Measurements from ENCODE around the gene GSTM3. TPM values are rescaled to one million over a fixed set of nuclear protein-coding genes. Genes with fewer than 3 reads are reported as not detected.
A peak's percentile ranks its signal among the peaks of the same experiment; 100 is the strongest.

GSTM3 gene
- total and polyA plus RNA-seq, 2 experiments from 2014 or later = 3.1 to 4.1 TPM

GRCh38 chr1:109713636-109714035 is 27.2 kb downstream of the GSTM3 start (continued):
- no peak for TF ChIP-seq REST (IDR thresholded peaks at IDR 0.05; ENCODE audit: unreplicated experiment)
- TF ChIP-seq CREB1 (CRISPR knock-in tag; IDR thresholded peaks at IDR 0.05; ENCODE audit: low read depth) = no peak
- TF ChIP-seq STAT1 (IDR thresholded peaks at IDR 0.05; ENCODE audit: unreplicated experiment) = no peak
- TF ChIP-seq ZNF114 (CRISPR knock-in tag; IDR thresholded peaks at IDR 0.05) = no peak
- TF ChIP-seq EZH2 (IDR thresholded peaks at IDR 0.05; ENCODE audit: low read depth, unreplicated experiment) = no peak
- TF ChIP-seq ETS1 (IDR thresholded peaks at IDR 0.05) = no peak

- Mint-ChIP-seq H3K36me3 (ENCODE audit: low read depth) (peaks cover 8% of the 10 kb centered on the region; the same call in 2 of the 3 replicates), H3K4me3 (peak overlapping the region; percentile 58; the same call in 2 of the 3 replicates), H3K9me3 (peaks cover 19% of the 10 kb centered on the region), H3K27me3 (ENCODE audit: insufficient read depth, low read depth, poor library complexity) (peaks cover 8% of the 10 kb centered on the region), H3K27ac (no peak overlapping the region), H3K4me1 (no peaks in the 10 kb centered on the region)
- H3K79me2 ChIP-seq (replicated peaks; ENCODE audit: insufficient read depth) = no peaks in the 10 kb centered on the region
- peak overlapping the region; percentile 58 for H3K4me3 ChIP-seq
- DNase-seq (ENCODE audit: low spot score) (no peak), ATAC-seq (peak; percentile 46; the same call in 2 of the 3 replicates)
- peak overlapping the region; percentile 73 for H3K4me2 ChIP-seq
- H3K4me1 ChIP-seq (ENCODE audit: insufficient read depth) = no peaks in the 10 kb centered on the region
- H3F3A ChIP-seq (replicated peaks; ENCODE audit: low read depth) = no peaks in the 10 kb centered on the region
- H4K20me1 ChIP-seq (replicated peaks; ENCODE audit: insufficient read depth) = no peaks in the 10 kb centered on the region
- H3K27ac ChIP-seq (ENCODE audit: low read depth) = no peak overlapping the region
- no peaks in the 10 kb centered on the region; the same call in 1 of the 2 replicates for H3K36me3 ChIP-seq (ENCODE audit: insufficient read depth)
- H3K27me3 ChIP-seq (ENCODE audit: insufficient read depth) = no peaks in the 10 kb centered on the region
- H3K9me2 ChIP-seq (ENCODE audit: insufficient read depth) = no peaks in the 10 kb centered on the region
- peak overlapping the region; percentile 74; the same call in 1 of the 2 replicates for H2AFZ ChIP-seq
- TF ChIP-seq ZNF331 (CRISPR knock-in tag; IDR thresholded peaks at IDR 0.05; ENCODE audit: low read depth) (no peak), NANOG (IDR thresholded peaks at IDR 0.05; ENCODE audit: borderline replicate concordance) (no peak)
Observed at GRCh38 chr1:109712321-109712864, 28.4 kb downstream of the GSTM3 start.

Measured in GM23338 (cell line).